Measurements from ENCODE around the gene TNRC18.

TNRC18 gene

DNA sequence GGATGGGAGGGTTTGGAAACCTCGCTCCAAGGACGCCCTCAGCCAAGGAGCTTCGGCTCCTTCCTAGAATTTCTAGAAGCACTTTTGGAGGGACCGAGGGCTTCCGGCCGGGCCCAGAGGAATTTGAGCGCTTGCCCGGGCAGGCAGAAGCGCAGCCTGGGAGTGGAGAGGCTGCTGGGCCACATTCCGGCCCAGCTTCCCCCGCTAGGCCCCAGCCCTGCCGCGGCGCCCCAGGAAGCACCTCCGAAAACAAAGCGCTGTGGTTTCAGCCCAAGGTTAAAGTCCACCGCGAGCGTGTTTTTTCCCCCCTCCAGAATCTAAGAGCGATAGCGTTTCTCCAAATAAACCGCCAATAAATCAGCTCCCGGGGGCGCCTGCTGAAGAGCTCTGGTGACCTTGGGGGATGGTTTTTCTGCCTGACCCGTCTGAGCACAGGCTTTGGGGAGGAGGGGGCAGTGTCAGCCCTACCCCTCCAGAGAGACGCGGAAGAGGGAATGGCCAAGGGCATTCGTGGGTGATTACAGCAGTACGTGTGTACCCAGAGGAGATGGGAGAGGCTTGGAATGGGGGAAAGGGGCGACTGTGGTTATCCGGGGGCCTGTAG is 5.7 kb upstream of the TNRC18 start:
- Histone ChIP-seq H3K27me3 (replicated peaks; ENCODE audit: control insufficient read depth, insufficient read depth, low read length, poor library complexity, severe bottlenecking) (peaks cover 60% of the 10 kb centered on the region), H3K36me3 (ENCODE audit: control insufficient read depth, insufficient read depth, low read length) (no peaks in the 10 kb centered on the region), H3K9me3 (ENCODE audit: control insufficient read depth, low read length) (no peaks in the 10 kb centered on the region), H3K4me1 (ENCODE audit: control insufficient read depth, insufficient read depth, low read length, poor library complexity, severe bottlenecking) (peaks cover 52% of the 10 kb centered on the region), H3K27ac (ENCODE audit: insufficient read depth, low read length, poor library complexity, severe bottlenecking) (no peak overlapping the region), H3K4me3 (ENCODE audit: insufficient read depth, low read depth, low read length, poor library complexity, severe bottlenecking) (no peak overlapping the region)
- no peak for DNase-seq

DNA sequence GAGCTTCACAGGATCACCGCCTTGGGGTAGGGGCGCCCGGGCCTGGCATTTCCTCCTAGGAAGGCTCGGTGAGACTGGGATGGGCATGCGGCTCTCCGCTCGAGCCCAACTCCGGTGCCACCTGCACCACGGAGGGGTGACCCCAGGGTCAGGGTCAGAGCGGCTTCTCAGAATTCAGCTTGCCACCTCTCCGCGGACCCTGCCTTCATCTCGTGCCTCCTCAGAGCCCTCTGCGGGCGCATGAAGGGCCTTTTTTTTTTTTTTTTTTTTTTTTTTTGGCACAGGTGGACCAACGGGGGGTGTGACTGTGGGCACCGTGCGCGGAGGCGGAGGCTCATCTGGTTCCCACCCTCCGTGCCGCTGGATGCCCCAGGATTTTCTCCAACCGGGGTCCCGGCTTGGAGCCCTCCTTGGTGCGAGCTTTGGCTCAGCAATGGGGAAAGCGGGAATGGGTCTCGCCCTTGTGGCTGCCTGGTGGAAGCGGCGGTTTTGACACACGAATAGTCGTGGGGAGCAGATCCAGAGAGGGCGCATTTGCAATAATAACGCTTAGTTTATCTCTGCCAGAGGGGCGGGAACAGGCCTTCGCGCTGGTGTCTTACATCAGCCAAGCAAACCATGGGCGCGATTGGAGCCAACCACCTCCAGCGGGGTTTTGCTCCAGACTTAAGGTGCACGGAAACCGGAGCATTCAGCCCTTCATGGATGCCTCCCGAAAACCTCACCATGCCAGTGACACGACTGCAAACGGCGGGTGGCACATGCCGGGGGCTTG is 5.0 kb upstream of the TNRC18 start:
- DNase-seq = no peak
- H3K27ac ChIP-seq (ENCODE audit: insufficient read depth, low read length, poor library complexity, severe bottlenecking) = no peak overlapping the region
- H3K4me1 ChIP-seq (ENCODE audit: control insufficient read depth, insufficient read depth, low read length, poor library complexity, severe bottlenecking) = peaks cover 57% of the 10 kb centered on the region

DNA sequence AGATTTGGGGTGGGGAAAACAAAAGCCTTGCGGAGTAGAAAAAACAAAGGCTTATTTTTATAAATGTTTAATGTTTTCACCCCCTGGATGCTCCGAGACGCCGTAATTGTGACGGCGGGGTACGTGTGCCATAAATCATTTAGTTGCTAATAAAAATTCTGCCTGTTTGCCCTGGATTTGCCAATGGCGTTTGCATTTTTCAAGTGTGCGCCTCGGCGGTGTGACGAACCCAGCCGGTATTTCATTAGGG is 2.5 kb upstream of the TNRC18 start:
- Histone ChIP-seq H3K27ac (ENCODE audit: insufficient read depth, low read length, poor library complexity, severe bottlenecking) (no peak overlapping the region), H3K4me1 (ENCODE audit: control insufficient read depth, insufficient read depth, low read length, poor library complexity, severe bottlenecking) (peaks cover 79% of the 10 kb centered on the region), H3K4me3 (ENCODE audit: insufficient read depth, low read depth, low read length, poor library complexity, severe bottlenecking) (peak overlapping the region; percentile 3), H3K27me3 (replicated peaks; ENCODE audit: control insufficient read depth, insufficient read depth, low read length, poor library complexity, severe bottlenecking) (peaks cover 89% of the 10 kb centered on the region), H3K36me3 (ENCODE audit: control insufficient read depth, insufficient read depth, low read length) (no peaks in the 10 kb centered on the region), H3K9me3 (ENCODE audit: control insufficient read depth, low read length) (no peaks in the 10 kb centered on the region)
- DNase-seq = no peak

More for the DNA sequence above, 5.0 kb upstream of the TNRC18 start:
- Histone ChIP-seq H3K36me3 (ENCODE audit: control insufficient read depth, insufficient read depth, low read length) (no peaks in the 10 kb centered on the region), H3K4me3 (ENCODE audit: insufficient read depth, low read depth, low read length, poor library complexity, severe bottlenecking) (no peak overlapping the region), H3K9me3 (ENCODE audit: control insufficient read depth, low read length) (no peaks in the 10 kb centered on the region), H3K27me3 (replicated peaks; ENCODE audit: control insufficient read depth, insufficient read depth, low read length, poor library complexity, severe bottlenecking) (peaks cover 65% of the 10 kb centered on the region)

DNA sequence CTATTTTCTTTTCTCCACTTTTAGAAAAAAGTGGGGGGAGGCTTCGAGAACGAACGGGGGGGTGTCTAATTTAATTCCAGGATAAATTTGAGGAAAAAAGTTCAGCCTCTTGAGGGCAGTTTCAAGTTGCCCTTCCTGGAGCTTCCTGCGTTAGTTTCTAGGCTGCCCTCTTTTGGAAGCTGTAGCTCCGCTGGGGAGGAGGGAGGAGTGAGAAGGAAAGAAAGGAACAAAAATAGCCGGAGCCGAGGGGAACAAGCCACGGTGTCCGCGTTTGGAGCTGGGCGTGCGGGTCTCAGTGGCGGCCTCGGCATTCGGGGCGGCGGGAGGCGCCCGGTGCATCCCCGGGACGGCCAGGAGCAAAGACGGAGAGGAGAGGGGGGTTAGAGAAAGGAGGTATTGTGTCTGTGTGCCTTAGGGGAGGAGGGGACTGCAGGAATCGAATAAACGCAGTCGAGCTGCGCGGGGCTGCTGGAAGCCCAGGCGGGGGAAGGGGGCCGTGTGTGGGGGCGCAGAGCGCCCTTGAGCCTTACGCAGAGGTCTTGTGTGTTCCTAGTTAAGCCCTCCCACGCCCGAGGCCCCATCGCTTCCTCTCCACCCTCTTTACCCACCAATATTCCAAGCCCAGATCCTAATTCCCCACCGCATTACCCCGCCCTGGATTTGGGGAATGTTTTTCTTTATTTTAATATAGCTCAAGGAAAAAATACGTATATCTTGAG is 2.0 kb upstream of the TNRC18 start:
- Histone ChIP-seq H3K27ac (ENCODE audit: insufficient read depth, low read length, poor library complexity, severe bottlenecking) (no peak overlapping the region), H3K9me3 (ENCODE audit: control insufficient read depth, low read length) (no peaks in the 10 kb centered on the region), H3K27me3 (replicated peaks; ENCODE audit: control insufficient read depth, insufficient read depth, low read length, poor library complexity, severe bottlenecking) (peaks cover 94% of the 10 kb centered on the region), H3K4me1 (ENCODE audit: control insufficient read depth, insufficient read depth, low read length, poor library complexity, severe bottlenecking) (peaks cover 83% of the 10 kb centered on the region), H3K36me3 (ENCODE audit: control insufficient read depth, insufficient read depth, low read length) (no peaks in the 10 kb centered on the region), H3K4me3 (ENCODE audit: insufficient read depth, low read depth, low read length, poor library complexity, severe bottlenecking) (no peak overlapping the region)
- DNase-seq = no peak

DNA sequence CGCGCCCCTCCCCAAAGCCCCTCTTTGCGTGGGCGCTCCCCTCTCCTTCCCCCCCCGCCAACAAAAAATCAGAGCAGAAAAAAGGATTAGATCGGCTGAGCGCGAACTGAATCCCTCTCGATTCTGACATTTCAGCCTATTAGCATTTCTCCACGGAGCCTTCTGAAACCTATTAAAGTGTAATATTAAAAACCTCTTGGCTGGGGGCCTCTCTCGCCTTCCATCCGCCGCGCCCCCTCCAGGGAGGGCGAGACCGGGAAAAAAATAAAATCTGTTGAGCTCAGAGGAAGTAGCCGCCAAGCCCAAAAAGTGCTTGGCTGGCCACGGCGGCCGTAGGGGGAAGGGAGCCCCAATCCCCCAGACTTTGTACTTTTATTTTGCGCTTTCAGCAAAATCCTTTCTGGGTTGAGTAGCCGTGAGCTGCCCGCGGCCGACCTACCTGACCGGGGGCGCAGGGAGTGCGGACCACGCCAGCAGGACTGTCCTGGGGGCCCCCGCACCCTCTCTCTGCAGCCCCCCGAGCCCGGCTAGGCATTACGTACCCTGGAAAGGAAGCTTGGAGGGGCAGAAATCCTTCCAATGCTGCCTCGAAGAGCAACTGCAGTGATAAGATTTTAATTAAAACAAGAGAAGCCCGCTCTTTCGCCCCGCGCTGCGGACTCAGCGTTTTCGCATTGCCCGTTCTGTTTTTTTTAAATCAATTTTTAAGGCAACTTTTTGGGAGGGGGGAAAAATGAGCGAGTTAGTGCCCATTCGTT is 1.3 kb upstream of the TNRC18 start:
- H3K9me3 ChIP-seq (ENCODE audit: control insufficient read depth, low read length) = no peaks in the 10 kb centered on the region
- peak overlapping the region; percentile 35 for H3K4me3 ChIP-seq (ENCODE audit: insufficient read depth, low read depth, low read length, poor library complexity, severe bottlenecking)
- H3K36me3 ChIP-seq (ENCODE audit: control insufficient read depth, insufficient read depth, low read length) = no peaks in the 10 kb centered on the region
- peaks cover 94% of the 10 kb centered on the region for H3K27me3 ChIP-seq (replicated peaks; ENCODE audit: control insufficient read depth, insufficient read depth, low read length, poor library complexity, severe bottlenecking)
- DNase-seq = no peak
- no peak overlapping the region for H3K27ac ChIP-seq (ENCODE audit: insufficient read depth, low read length, poor library complexity, severe bottlenecking)
- peaks cover 90% of the 10 kb centered on the region for H3K4me1 ChIP-seq (ENCODE audit: control insufficient read depth, insufficient read depth, low read length, poor library complexity, severe bottlenecking)

DNA sequence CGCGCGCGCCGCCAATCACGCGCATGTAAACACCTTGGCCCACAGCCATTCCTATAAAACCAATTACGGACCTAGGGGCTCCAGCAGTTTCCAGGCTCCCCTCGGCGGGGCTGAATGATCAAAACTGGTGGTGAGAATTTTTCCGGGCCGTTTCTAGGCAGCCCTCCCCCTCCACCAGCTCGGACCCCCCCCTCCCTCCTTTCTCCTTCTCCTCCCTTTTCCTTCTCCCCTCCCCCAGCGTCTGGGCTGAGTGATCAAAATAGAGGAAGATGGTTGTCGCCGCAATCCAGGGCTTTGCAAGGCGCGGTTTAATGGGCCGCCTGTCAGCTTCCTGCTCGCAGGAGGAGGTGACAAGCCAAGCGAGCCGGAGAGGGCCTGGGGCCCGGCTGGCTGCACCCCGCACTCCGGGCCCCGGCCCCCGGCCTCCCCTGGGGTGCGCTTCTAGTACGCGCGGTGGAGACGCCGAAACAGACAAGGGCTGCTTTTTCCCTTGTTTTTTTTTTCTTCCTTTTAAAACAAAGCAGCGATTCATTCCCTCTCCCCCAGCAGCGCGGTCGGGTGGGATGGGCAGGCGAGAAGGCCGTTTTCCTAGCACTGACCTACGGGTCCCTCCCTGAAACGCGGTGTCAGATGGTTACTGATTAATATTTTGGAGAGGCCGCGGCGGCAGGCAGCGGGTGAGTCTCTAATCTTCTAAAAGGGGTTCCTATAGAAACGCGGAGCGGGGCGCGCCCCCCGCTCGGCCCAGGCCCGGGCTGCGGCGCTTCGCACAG is 528 bp upstream of the TNRC18 start:
- peak in 1 of 3 donors; percentile 26 for DNase-seq
- Histone ChIP-seq H3K4me3 (ENCODE audit: insufficient read depth, low read depth, low read length, poor library complexity, severe bottlenecking) (peak overlapping the region; percentile 35), H3K27me3 (replicated peaks; ENCODE audit: control insufficient read depth, insufficient read depth, low read length, poor library complexity, severe bottlenecking) (peaks cover 94% of the 10 kb centered on the region), H3K27ac (ENCODE audit: insufficient read depth, low read length, poor library complexity, severe bottlenecking) (no peak overlapping the region), H3K36me3 (ENCODE audit: control insufficient read depth, insufficient read depth, low read length) (no peaks in the 10 kb centered on the region), H3K9me3 (ENCODE audit: control insufficient read depth, low read length) (no peaks in the 10 kb centered on the region), H3K4me1 (ENCODE audit: control insufficient read depth, insufficient read depth, low read length, poor library complexity, severe bottlenecking) (peaks cover 90% of the 10 kb centered on the region)

DNA sequence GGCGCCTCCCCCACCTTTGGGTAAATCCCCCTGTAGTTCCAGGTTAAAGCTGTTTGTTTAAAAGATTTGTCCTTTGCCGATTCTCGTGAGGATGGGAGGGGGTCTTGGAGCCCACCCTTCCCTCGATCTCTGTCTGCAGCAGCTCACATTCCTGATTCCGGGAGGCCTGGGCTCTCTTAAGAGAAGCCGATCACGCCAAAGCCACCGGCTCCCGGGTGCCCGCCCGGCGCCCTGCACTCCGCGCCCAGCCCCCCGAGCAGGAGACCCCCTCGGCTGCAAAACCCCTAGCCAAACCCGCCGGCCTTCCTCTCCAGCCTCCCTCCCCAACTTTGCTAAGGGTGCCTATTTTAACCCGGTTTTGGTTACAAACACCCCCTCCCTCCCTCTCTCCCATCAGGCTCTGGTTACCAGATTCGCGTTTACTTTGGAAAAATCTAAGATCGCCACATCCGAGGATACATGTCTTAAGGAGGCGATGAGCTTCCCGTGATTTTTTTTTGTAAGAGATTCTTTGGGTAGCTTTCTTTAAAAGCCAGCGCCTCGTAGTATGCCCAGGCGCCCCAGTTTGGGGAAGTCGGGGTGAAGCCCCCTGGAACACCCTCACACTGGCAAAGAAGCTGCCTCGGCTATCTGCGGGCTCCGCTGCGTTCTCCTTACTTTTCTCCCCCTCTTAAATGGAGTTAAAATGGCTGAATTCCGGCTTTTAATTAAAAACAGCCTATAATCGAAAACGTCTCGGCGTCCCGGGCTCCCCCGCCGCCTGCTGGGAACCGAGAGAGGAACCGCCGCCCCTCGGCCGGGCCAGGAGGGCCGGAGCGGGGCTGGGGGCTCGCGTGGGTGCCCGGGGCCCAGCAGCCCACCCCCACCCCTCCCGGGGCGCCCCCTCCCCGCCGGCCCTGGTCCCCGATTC is 983 bp downstream of the TNRC18 start:
- DNase-seq = no peak
- H3K27me3 ChIP-seq (replicated peaks; ENCODE audit: control insufficient read depth, insufficient read depth, low read length, poor library complexity, severe bottlenecking) = peaks cover 96% of the 10 kb centered on the region
- peaks cover 83% of the 10 kb centered on the region for H3K4me1 ChIP-seq (ENCODE audit: control insufficient read depth, insufficient read depth, low read length, poor library complexity, severe bottlenecking)
- H3K27ac ChIP-seq (ENCODE audit: insufficient read depth, low read length, poor library complexity, severe bottlenecking) = no peak overlapping the region
- H3K9me3 ChIP-seq (ENCODE audit: control insufficient read depth, low read length) = no peaks in the 10 kb centered on the region
- peak overlapping the region; percentile 65 for H3K4me3 ChIP-seq (ENCODE audit: insufficient read depth, low read depth, low read length, poor library complexity, severe bottlenecking)
- H3K36me3 ChIP-seq (ENCODE audit: control insufficient read depth, insufficient read depth, low read length) = no peaks in the 10 kb centered on the region

DNA sequence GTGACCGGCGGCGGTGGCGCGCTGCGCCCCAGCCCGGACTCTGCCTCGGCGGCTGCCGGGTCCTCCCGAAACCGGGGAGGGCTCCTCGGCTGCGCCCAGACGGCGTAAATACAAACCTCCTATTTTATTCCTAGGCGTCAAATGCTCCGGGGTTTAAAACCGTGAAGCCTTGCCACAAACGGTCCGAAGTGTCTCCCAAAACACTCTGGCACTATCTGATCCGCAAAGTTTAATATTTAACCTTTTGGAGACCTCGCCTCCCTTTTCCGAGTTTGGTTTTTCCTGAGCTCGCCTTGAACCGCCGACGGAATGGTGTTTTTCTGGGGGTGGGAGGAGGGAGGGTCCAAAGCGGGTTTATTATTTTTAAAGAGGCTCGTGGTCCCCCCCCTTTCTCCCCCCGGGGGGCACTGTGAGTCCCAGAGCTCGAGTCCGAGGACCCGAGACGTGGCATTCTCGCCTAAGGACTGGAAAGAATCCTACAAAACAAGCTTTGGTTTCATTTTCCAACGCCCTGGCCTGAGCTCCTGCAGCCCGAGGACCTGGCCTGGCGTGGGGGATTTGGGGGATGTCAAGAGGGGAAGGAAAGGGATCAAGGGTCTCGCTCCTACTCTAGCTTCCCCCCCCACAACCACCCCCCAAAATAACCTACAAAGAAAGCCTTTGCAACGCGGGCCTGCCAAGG is 1.8 kb downstream of the TNRC18 start:
- DNase-seq = no peak
- peak overlapping the region; percentile 65 for H3K4me3 ChIP-seq (ENCODE audit: insufficient read depth, low read depth, low read length, poor library complexity, severe bottlenecking)
- H3K27me3 ChIP-seq (replicated peaks; ENCODE audit: control insufficient read depth, insufficient read depth, low read length, poor library complexity, severe bottlenecking) = peaks cover 88% of the 10 kb centered on the region
- no peaks in the 10 kb centered on the region for H3K36me3 ChIP-seq (ENCODE audit: control insufficient read depth, insufficient read depth, low read length)
- peaks cover 77% of the 10 kb centered on the region for H3K4me1 ChIP-seq (ENCODE audit: control insufficient read depth, insufficient read depth, low read length, poor library complexity, severe bottlenecking)
- no peaks in the 10 kb centered on the region for H3K9me3 ChIP-seq (ENCODE audit: control insufficient read depth, low read length)
- H3K27ac ChIP-seq (ENCODE audit: insufficient read depth, low read length, poor library complexity, severe bottlenecking) = no peak overlapping the region
